GM21360 (cell line): Measurements from ENCODE around the gene CRIP3.

Experiments
- ATAC-seq: cut with Tn5 transposase; IDR thresholded peaks from one replicate; pipeline ENCODE4 v1.9.1; 2021; ENCODE audit warnings: mild to moderate bottlenecking, moderate library complexity; ENCODE audit not compliant: unreplicated experiment

Gene CRIP3

GRCh38 chr6:43274916-43275597 is 33.6 kb downstream of the CRIP3 start:
- ATAC-seq: no peak

- no peak for ATAC-seq
Measured at GRCh38 chr6:43274127-43274915, 34.3 kb downstream of the CRIP3 start.

GRCh38 chr6:43273707-43274106 is 34.9 kb downstream of the CRIP3 start:
- no peak for ATAC-seq

DNA sequence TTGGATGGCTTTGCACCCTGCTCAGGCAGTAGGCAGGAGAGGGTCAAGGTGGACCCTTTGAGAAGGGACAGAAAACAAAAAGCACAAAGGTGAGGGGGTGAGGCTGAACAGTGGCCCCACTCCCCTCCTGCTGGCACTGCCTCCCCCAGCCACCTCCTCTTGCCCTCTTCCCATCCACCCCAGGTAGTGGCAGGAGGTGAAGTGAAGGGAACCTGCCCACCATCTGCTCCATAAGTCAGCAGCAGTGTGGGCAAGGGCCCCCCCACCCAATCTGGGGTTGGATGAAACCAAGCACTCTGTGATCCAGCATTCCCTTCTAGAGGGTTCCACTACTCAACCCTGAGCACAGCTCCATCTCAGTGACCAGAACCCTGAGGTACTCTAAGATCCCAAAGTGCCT is 36.7 kb downstream of the CRIP3 start:
- no peak for ATAC-seq

DNA sequence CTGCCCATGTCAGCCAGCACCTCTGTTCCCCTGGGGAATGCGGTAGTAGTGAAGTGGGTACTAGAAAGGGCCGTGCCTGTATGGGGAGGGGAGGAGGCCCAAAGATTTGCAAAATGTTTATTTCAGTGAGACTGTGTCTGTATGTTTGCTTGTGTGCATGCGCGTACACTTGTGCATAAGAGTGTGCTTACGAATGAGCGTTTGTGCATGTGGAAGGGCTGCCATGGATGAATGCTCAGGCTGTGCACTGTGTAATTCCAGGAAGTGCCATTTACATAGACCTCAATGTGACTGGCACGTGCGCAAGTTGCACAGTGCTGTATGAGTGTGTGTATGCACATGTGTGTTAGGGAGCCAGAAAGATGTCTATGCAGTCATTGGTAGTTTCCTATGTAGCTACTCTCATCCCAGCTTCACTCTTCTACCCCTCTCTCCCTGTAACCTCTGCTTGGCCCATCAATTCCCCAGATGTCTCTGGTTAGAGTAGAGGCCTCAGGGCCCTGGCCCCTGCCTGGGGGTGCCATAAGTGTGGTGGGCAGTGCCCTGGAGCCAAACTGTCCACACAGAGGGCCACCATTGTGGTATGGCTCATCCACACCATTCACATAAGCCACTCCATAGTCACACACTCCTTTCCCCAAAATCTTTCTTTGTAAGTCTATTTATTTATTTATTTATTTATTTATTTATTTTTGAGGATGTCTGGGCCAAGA is 37.4 kb downstream of the CRIP3 start:
- no peak for ATAC-seq

DNA sequence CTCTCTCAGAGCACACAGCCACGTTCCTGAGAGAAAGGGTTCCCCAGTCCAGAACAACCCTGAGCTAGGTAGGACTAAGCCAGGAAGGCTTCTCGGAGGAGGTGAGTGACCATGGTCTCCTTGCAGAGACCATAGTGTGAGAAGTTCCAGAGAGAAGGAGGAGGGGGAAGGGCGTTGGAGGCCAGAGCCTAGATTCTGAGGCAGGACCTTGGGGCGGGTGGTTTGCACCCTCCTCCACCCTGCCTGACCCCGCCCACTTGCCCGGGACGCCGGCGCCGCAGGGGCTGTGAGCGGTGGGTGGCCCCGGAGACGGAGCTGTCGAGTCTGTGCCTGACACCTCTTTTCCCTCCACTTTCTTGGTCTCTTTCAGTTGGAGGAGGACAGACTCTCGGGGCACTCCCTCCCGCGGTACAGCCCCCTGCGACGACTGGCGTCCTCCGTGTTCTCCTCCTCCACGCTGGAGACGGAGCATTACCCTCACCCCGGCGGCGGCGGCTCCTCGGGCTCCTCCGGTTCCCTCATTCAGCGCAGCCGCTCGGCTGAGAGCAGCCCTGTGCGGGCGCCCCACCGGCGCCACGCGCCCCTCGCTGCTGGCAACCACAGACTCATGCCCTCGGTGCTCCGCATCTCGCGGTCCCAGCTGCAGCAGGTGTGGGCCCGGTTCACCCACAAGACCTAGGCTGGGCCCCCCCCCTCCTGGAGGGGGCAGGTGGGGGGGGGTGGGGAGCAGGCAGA is 39.2 kb downstream of the CRIP3 start:
- no peak for ATAC-seq

DNA sequence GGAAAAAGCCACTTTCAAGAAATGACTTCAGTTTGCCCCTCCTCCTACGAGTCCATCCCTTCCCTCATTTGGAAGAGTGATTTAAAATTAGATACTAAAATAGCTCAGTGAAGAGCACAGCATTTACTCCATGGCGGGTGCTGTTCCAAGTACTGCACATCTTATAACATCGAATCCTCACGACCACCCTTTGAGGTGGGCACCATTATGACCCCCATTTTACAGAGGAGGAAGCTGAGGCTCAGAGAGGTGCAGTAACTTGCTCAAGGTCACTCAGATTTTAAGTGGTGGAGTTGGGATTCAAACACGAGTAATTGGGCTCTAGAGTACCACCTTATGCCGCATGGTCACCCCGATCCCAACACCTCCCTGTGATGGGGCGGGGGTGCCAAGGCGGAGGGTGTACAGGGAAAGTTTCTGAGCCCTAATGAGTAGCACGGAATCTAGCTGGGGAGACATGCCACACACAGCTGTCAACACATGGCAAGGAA is 39.8 kb downstream of the CRIP3 start:
- ATAC-seq: no peak

- no peak for ATAC-seq
Measured at GRCh38 chr6:43268355-43268700, 40.3 kb downstream of the CRIP3 start.

GRCh38 chr6:43267619-43268354 is 40.8 kb downstream of the CRIP3 start:
- ATAC-seq: no peak

GRCh38 chr6:43265564-43265963 is 43.1 kb downstream of the CRIP3 start:
- ATAC-seq: no peak

GRCh38 chr6:43264599-43265145 is 44.0 kb downstream of the CRIP3 start:
- no peak for ATAC-seq

DNA sequence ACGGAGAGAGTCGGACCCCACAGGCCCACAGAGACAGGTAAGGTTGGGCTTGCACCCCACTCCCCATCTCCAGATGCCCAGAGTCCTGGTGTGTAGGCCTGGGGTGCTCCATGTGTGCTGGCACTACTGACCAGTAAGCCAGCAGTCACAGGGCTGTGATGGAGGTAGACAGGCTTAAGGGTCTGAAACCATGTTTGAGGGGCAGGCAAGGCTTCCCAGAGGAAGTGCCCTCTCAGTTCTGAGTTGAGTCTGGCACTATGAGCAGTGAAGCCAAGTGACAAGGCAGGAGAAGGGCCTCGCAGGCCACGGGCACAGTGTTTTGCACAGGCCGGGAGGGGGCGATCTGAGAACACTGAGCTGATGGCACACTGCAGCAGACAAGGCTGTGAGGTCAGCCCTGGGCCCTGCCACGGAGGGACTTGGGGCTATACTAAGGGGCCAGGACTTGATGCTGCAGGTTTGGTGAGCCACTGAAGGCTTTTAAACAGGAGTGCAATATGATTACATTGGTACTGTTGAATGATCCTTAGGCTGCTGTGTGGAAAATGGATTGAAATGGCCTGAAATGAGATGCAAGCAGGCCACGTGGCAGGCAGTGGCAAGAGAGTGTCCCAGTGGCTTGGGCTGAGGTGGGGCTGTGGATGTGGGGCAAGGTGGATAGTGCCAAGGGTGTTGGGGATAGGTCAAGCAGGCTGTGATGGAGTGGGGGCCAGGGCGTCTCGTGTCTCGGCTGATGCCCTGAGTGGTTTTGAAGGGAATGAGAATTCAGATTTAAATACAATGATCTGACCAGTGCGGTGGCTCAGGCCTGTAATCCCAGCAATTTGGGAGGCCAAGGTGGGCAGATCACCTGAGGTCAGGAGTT is 45.1 kb downstream of the CRIP3 start:
- ATAC-seq: peak; percentile 84

- no peak for ATAC-seq
Measured at GRCh38 chr6:43262780-43263313, 45.8 kb downstream of the CRIP3 start.

GRCh38 chr6:43262000-43262779 is 46.4 kb downstream of the CRIP3 start:
- ATAC-seq: no peak

- ATAC-seq: no peak
Measured at GRCh38 chr6:43261198-43261597, 47.4 kb downstream of the CRIP3 start.

DNA sequence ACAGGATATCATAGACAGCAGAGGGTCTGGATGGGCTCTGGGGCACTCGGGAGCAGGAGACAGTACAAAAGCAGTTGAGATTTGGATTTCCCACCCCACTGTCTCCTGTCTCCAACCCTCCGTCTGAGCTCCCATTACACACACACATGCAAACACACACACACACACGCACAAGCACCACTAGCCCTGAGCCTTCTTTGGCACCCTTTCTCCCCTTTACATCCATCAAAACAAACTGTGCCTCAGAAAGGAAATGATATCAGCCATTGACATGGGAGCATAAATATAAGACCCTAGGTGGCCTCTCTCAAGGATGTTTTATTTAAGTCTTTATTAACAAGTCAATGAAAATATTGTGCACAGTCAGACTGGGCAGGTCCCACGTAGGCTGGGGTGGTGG is 47.8 kb downstream of the CRIP3 start:
- ATAC-seq: no peak

GRCh38 chr6:43258807-43259686 is 49.6 kb downstream of the CRIP3 start:
- ATAC-seq: no peak
